LNCAP (cell line): Measurements from ENCODE around the gene SEC24D.

ENCODE experiments used
- TF ChIP-seq, protein P1 (sequence below): fragments of 450-650 bp; IDR thresholded peaks from 2 replicates; pipeline ENCODE4 v1.5.1; 2017; ENCODE audit warnings: mild to moderate bottlenecking

SEC24D gene

DNA sequence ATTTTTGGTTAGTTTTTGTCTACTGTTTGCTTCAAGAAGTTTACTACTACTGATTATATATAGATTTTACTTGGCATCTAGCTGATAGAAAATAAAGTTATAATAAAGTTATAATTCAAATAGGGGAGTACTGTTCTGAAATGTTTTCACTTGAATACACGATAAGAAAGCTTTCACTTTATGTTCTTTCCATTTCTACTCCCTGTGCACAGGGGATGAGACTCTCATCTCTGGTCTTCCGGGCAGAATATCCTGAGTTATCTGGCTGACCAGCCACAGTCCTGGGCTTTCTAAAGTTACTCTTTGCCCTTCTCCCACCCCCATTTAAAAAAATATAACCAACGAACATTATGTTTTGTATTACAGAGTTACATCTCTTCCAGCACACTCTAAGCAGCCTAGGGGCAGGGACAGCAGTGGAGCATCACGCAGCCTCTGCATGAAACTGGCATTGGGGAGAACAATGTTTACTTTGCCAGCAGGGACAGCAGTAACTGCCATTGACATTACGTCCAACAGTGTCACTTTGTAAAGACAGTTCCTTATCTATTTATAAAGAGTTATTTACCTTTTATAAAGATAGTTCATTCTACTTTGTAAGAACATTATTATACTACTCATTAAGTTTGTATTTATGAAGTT, 86.5 kb downstream of the SEC24D start:
- TF ChIP-seq, protein P1, sequence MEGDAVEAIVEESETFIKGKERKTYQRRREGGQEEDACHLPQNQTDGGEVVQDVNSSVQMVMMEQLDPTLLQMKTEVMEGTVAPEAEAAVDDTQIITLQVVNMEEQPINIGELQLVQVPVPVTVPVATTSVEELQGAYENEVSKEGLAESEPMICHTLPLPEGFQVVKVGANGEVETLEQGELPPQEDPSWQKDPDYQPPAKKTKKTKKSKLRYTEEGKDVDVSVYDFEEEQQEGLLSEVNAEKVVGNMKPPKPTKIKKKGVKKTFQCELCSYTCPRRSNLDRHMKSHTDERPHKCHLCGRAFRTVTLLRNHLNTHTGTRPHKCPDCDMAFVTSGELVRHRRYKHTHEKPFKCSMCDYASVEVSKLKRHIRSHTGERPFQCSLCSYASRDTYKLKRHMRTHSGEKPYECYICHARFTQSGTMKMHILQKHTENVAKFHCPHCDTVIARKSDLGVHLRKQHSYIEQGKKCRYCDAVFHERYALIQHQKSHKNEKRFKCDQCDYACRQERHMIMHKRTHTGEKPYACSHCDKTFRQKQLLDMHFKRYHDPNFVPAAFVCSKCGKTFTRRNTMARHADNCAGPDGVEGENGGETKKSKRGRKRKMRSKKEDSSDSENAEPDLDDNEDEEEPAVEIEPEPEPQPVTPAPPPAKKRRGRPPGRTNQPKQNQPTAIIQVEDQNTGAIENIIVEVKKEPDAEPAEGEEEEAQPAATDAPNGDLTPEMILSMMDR: no peak

DNA sequence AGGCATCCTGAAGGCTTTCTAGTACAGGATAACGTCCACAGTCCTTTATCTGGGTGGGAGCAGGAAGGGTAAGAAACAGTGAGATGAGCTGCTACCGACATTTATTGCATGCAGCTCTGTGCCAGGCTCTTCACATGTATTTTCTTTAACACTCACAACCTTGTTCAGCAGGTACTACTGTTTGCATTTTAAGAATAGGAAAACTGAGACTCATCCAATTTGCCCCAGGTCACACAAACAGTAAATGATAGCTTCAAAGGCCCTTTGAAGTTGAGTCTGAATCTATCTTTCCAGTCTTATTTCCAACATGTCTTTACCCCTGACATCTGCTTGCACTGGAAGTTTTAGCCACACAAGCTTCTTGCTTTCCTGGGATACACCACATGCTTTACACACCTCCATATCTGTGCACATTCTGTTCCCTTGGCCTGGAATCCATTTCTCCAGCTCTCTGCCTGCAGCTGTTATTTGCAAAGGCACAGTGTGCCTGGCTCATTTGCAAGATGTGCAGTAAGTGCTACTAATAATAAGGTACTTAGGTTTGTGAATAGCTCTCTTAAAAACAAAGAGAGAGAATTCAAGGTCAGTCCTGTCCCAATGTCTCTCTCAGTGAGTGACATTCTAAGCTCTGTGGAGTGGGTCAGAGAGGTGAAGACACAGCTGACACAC, 89.5 kb downstream of the SEC24D start:
- TF ChIP-seq, protein P1: no peak

DNA sequence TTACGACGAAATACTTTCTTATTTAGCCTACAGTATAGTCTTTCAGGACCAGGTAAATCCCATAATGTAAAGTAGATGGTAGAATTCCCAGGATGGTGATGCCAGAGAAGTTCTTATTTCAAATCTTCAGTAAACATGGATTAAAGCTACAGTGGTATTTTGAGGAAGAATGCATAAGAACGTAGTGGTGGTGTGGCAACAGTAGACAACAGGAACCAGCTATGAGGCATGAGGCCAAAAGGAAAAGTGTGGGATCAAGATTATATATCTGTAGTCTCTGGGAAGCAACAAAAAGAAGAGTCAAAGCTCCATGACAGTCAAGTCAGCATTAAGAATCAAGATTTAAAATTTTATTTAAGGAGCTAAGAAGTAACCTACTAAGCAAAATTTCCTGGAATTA, 90.6 kb downstream of the SEC24D start:
- TF ChIP-seq, protein P1: no peak

DNA sequence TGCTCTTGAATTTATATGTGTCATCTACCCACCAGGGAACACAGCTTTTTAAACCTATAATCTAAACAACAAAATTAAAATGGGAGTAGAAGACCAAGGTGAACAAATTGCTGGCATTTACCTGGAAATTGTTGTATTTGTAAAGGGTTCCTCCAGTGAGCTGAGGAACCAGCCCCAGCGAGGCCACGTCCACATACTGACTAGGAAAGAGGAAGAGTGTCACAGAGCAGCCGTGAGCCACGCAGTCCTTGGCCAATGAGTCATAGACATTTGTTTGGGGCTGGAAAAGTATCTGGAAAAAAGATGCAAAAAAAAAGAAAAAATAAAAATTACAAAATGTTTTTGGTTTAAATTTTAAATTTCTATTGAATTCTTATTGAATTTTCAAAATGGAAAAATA, 92.1 kb downstream of the SEC24D start:
- TF ChIP-seq, protein P1: no peak

DNA sequence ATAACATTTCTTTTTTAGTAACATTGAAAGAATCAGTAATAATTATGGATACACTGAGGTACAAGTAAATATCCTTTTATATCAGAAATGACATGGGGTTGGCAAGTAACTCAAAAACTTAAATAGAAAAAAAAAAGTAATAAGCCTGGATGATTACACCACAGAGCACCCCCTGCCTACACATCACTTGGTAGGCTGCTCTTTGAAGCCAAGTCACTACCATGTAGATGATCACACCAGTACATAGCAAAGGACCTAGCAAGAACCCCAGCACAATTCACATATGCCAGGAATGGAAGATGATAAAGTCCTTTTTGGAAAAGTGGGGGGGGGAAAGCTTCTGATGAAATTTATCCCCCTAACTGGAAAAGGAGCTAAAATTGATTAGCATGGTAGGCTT, 93.9 kb downstream of the SEC24D start:
- TF ChIP-seq, protein P1: no peak

DNA sequence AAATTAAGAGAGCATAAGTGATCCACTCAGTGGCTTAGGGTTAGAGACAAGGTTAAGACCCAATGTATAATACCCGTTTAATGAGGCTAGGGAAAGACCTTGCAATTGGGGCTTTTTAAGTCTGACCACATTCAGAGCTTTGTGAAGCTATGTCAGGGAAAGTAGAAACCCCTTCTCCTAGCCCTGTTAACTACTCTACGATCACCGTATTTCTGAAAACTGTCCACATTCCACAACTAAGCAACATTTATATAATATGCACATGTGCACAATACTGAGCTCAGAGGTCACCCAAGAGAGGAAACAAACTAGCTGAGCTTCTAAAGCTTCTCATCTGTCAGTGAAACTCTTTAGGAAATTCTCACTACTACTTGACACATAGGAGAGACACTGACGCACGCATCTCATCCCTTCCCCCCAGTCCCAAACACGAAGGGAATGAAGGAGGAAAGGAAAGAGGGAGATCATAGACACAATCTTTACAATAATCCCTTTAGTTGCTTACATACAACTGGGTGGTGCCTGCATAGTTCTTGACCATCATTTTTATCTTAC, 94.5 kb downstream of the SEC24D start:
- TF ChIP-seq, protein P1: no peak

DNA sequence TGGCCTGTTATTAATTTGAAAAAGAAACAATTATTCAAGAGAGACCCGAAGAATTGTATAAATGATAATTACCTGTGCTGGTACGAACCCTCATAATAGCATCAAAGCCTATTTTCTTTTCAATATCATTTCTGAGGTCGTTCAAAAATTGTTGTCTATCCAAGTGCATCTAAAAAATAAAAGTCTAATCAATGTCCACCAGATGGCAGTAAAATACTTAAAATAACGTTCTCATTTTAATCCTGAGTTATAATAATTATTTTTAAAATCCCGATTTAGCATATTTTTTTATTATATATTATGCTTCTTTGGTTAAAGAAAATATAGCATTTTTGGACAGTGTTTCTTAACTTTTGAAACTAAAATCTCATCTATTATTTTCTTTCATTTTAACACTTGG, 95.1 kb downstream of the SEC24D start:
- TF ChIP-seq, protein P1: peak; percentile 34
